Upper lobe of left lung (tissue), 6 donors: ENCODE results near the gene IFNA17. TPM values are rescaled to one million over a fixed set of nuclear protein-coding genes. Genes with fewer than 3 reads are reported as not detected.
"Not testable (repeated sequence)": the region's sequence is repeated elsewhere in the genome, so short reads cannot be mapped to it uniquely, and the experiment has no call there.

Source experiments
- ATAC-seq, 2 donors: fragments of 200-7000 bp; cut with Tn5 transposase; one replicate each; pipeline ENCODE4 v1.9.1; 2022; ENCODE audit warnings: mild to moderate bottlenecking in 2 of 2, moderate library complexity in 2 of 2; ENCODE audit not compliant: low FRiP score in 2 of 2
- DNase-seq, 2 donors: peaks; one replicate each; pipeline ENCODE4 v3.0.0-alpha.2; 2019 to 2020
- H3K27ac ChIP-seq, 4 donors: fragments of 200-600 bp; sonication (generic); one replicate each; pipeline ENCODE4 v1.5.1; 2016 to 2019
- H3K27me3 ChIP-seq, 4 donors: fragments of 200-600 bp; sonication (generic); one replicate each; pipeline ENCODE4 v1.5.1; 2017 to 2019
- H3K36me3 ChIP-seq, 4 donors: fragments of 200-600 bp; sonication (generic); one replicate each; pipeline ENCODE4 v1.5.1; 2016 to 2019
- H3K4me1 ChIP-seq, 4 donors: fragments of 200-600 bp; sonication (generic); one replicate each; pipeline ENCODE4 v1.5.1; 2018 to 2019
- H3K4me3 ChIP-seq, 4 donors: fragments of 200-600 bp; sonication (generic); one replicate each; pipeline ENCODE4 v1.5.1; 2017 to 2019; ENCODE audit warnings: mild to moderate bottlenecking in 2 of 4, moderate library complexity in 1 of 4
- H3K9me3 ChIP-seq, 4 donors: fragments of 200-600 bp; sonication (generic); one replicate each; pipeline ENCODE4 v1.5.1; 2018 to 2019
- EP300 ChIP-seq, 4 donors: sonication (generic); formaldehyde crosslinking; IDR thresholded peaks; one replicate each; pipeline ENCODE4 v1.5.1; 2017; ENCODE audit warnings: antibody characterized with exemption in 4 of 4, control low read depth in 2 of 4
- POLR2A ChIP-seq, 4 donors: fragments of 450-650 bp; IDR thresholded peaks; one replicate each; pipeline ENCODE4 v1.5.1; 2016 to 2017; ENCODE audit warnings: antibody characterized with exemption in 4 of 4, mild to moderate bottlenecking in 2 of 4
- POLR2AphosphoS5 ChIP-seq, 2 donors: sonication (generic); formaldehyde crosslinking; IDR thresholded peaks; one replicate each; pipeline ENCODE4 v1.5.1; 2017; ENCODE audit warnings: antibody characterized with exemption in 2 of 2
- WGBS, 2 donors: methylation state at CpG; one replicate each; pipeline ENCODE4 v1.1.5; 2017 to 2018; 5-methylcytosine and 5-hydroxymethylcytosine counted together
- total RNA-seq, 6 donors: library from RNA; depleted of rRNA in 4 of 6; stranded (reverse); fragments of >200 nt in 4 of 6; gene quantifications; one replicate each; pipeline versions ENCODE4 v1.1.0 to v1.2.1, GENCODE V29; 2016 to 2021
- TF ChIP-seq, protein P1 (sequence below), 6 experiments: fragments of 450-650 bp in 4 of 6; fragments of 200-600 bp in 2 of 6; sonication (generic) in 2 of 6; IDR thresholded peaks; one replicate each; pipeline ENCODE4 v1.5.1; 2016 to 2019; ENCODE audit warnings: antibody characterized with exemption in 6 of 6
- donor health status: DM: no; HTN: no; CAD: no; lungs with moderate emphysema.
- donor health status: DM: no; HTN: yes; CAD: no; lungs with severe emphysema.

The IFNA17 gene
- total RNA-seq, 6 donors from 2014 or later = not detected

GRCh38 chr9:21234153-21234687 is 6.2 kb upstream of the IFNA17 start:
- H3K4me3 ChIP-seq = no peak overlapping the region
- DNase-seq (no peak), ATAC-seq (peak in 1 of 2 donors; percentile 53)
- no peaks in the 10 kb centered on the region for H3K9me3 ChIP-seq
- no peaks in the 10 kb centered on the region for H3K36me3 ChIP-seq
- no peak for TF ChIP-seq POLR2A (IDR thresholded peaks at IDR 0.05)
- TF ChIP-seq, protein P1, sequence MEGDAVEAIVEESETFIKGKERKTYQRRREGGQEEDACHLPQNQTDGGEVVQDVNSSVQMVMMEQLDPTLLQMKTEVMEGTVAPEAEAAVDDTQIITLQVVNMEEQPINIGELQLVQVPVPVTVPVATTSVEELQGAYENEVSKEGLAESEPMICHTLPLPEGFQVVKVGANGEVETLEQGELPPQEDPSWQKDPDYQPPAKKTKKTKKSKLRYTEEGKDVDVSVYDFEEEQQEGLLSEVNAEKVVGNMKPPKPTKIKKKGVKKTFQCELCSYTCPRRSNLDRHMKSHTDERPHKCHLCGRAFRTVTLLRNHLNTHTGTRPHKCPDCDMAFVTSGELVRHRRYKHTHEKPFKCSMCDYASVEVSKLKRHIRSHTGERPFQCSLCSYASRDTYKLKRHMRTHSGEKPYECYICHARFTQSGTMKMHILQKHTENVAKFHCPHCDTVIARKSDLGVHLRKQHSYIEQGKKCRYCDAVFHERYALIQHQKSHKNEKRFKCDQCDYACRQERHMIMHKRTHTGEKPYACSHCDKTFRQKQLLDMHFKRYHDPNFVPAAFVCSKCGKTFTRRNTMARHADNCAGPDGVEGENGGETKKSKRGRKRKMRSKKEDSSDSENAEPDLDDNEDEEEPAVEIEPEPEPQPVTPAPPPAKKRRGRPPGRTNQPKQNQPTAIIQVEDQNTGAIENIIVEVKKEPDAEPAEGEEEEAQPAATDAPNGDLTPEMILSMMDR (IDR thresholded peaks at IDR 0.05) = no peak
- no peak for TF ChIP-seq EP300 (IDR thresholded peaks at IDR 0.05)
- TF ChIP-seq POLR2AphosphoS5 (IDR thresholded peaks at IDR 0.05) = no peak
- H3K27me3 ChIP-seq = no peaks in the 10 kb centered on the region
- WGBS, 2 donors = 93 to 100% methylated on average over 1 to 4 of the region's 4 CpGs
- no peaks in the 10 kb centered on the region for H3K4me1 ChIP-seq
- no peak overlapping the region for H3K27ac ChIP-seq

DNA sequence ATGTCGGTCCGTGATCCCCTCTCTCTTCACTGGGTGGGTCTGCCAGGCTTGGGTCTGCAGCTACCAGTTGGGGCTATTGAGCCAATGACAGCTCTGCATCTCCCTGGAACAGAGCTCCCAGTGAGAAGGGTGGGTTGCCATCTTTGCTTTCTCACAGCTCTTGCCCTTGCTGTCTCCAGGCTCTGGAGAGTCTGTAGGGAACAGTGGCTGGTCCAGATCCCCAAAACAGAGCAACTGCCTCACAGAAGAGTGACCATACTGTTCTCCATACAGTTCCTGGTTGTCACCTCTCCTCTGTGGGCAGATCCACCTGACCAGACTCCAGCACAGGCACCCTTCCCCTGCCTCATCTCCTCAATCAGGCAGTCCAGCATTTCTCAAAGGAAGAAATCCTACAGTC is 5.2 kb upstream of the IFNA17 start:
- no peak overlapping the region for H3K27ac ChIP-seq
- DNase-seq = no peak
- TF ChIP-seq POLR2A (IDR thresholded peaks at IDR 0.05) (no peak), EP300 (IDR thresholded peaks at IDR 0.05) (no peak), POLR2AphosphoS5 (IDR thresholded peaks at IDR 0.05) (no peak)
- TF ChIP-seq, protein P1 (IDR thresholded peaks at IDR 0.05) = no peak
- peak in 1 of 2 donors; percentile 61 for ATAC-seq
- no peak overlapping the region for H3K4me3 ChIP-seq
- H3K9me3 ChIP-seq = no peaks in the 10 kb centered on the region
- no peaks in the 10 kb centered on the region for H3K36me3 ChIP-seq
- no peaks in the 10 kb centered on the region for H3K4me1 ChIP-seq
- no peaks in the 10 kb centered on the region for H3K27me3 ChIP-seq
- WGBS, 2 donors = 91% methylated on average over 2 of the region's 2 CpGs; no CpG with 5 or more reads in 1 of the 2 donors

DNA sequence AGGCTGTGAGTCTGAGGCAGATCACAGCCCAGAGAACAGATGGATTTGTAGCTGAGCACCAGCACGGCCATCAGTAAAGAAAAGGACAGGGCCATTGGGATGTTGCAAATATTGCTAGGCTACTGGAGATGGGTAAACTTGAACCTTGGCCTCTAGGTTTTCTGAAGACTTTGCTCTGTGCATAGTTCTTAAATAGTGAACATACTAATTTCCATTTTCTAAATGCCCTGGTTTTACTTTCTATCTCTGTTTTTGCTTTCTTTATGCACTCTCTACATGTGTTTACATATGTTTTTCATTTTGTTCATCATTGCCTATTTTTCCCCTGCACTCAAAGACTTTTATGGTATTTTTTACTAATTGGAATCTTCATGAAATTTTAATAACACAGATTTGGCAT is 10.8 kb downstream of the IFNA17 start, which contains the start of gene IFNA16:
IFNA16 (minus strand) TSS at position 101 of the 400 bp plus-strand sequence; CDS start at position 95, 6 bp downstream.
- ATAC-seq, DNase-seq: not testable (repeated sequence)
- WGBS, 2 donors = 83 to 100% methylated on average over 1 of the region's 1 CpG

GRCh38 chr9:21213411-21214326 is 14.4 kb downstream of the IFNA17 start:
- DNase-seq, ATAC-seq: not testable (repeated sequence)
- 37 to 50% methylated on average over 5 of the region's 5 CpGs for WGBS, 2 donors

More for the DNA sequence above, 10.8 kb downstream of the IFNA17 start, which contains the start of gene IFNA16:
- H3K27ac ChIP-seq, H3K36me3 ChIP-seq, H3K27me3 ChIP-seq, H3K4me3 ChIP-seq, H3K9me3 ChIP-seq, H3K4me1 ChIP-seq: not testable (repeated sequence)

DNA sequence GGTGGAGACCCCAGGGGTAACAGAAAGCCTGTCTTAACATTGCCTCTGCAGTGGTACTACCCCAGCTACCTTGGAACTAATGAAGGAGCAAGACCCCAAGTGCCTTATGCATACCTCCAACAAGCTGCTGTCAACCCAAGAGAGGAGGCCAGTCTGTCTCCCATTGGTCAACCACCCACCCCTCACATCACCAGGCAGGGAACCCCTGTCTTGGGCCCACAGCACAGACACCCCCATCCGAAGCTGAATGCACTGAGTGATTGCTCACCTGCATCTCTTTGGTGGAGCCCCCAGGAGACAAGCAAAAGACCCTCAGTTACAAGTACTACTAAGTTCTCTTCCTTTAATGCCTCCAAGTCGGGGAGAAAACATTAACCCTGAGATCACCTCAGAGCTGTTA is 15.9 kb downstream of the IFNA17 start:
- not testable (repeated sequence) for H3K9me3 ChIP-seq, H3K4me1 ChIP-seq, DNase-seq, ATAC-seq, H3K27ac ChIP-seq, H3K27me3 ChIP-seq, H3K4me3 ChIP-seq, H3K36me3 ChIP-seq
- WGBS, 2 donors = 71 to 88% methylated on average over 1 to 2 of the region's 2 CpGs

More at GRCh38 chr9:21213411-21214326, 14.4 kb downstream of the IFNA17 start:
- H3K27ac ChIP-seq, H3K27me3 ChIP-seq, H3K36me3 ChIP-seq, H3K9me3 ChIP-seq, H3K4me1 ChIP-seq, H3K4me3 ChIP-seq: not testable (repeated sequence)

DNA sequence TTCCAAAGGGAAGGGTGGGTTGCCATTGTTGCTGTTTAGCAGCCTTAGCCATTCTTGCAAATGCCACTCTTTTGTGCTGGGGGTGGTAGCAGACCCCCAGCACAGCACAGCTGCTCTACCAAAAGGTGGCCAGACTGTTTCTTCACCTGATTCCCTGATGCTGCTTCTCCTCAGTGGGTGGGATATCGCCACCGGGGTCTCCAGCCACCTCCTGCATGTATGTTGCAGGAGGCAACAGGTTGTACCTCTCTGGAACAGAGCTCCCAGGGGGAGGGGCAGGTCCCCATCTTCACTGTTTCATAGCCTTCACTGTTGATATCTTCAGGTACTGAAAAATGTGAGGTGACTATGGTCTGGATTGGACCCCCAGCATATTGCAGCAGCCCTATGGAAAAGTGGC is 17.2 kb downstream of the IFNA17 start:
- H3K27ac ChIP-seq, H3K27me3 ChIP-seq, H3K4me1 ChIP-seq, H3K4me3 ChIP-seq, H3K36me3 ChIP-seq, H3K9me3 ChIP-seq, DNase-seq, ATAC-seq: not testable (repeated sequence)
- WGBS, 2 donors = 89 to 92% methylated on average over 2 of the region's 2 CpGs
